ENCODE data around the gene WNK1.

Gene WNK1

GRCh38 chr12:754851-755562, 2.6 kb downstream of the WNK1 start:
- Histone ChIP-seq H3K4me1 (ENCODE audit: control insufficient read depth, insufficient read depth, low read length) (no peaks in the 10 kb centered on the region; the same call in 1 of the 2 replicates), H3K9me3 (ENCODE audit: control insufficient read depth, insufficient read depth, low read depth, low read length) (no peaks in the 10 kb centered on the region), H3K4me3 (ENCODE audit: low read depth, low read length) (peak overlapping the region; percentile 95), H3K27ac (ENCODE audit: extremely low read depth, low read depth, low read length) (peak overlapping the region; percentile 84; the same call in 1 of the 2 replicates), H3K36me3 (ENCODE audit: control insufficient read depth in 2 of 2, insufficient read depth in 1 of 2, low read length in 2 of 2) (peaks cover 0 to 10% of the 10 kb centered on the region in 2 experiments; a peak in 1 of 3 replicates)
- ChIA-PET POLR2A (interaction anchor here (1.1 kb wide), 1 partner anchor 59 kb away, joined by 5 read pairs; no protein-coding TSS in a partner anchor), CTCF (interaction anchor here (1.0 to 6.4 kb wide), 7 partner anchors 16 to 185 kb away, joined by 3 to 65 read pairs (median 5); no protein-coding TSS in a partner anchor)
- 0 out of 2 replicates have a peak, but pooled peaks have one; percentile 14 for TF ChIP-seq ZNF629 (tag by site-specific recombination; IDR thresholded peaks at IDR 0.05)
- no peak for TF ChIP-seq ZXDB (tag by site-specific recombination; IDR thresholded peaks at IDR 0.05)
- 0 out of 2 replicates have a peak, but pooled peaks have one; percentile 36 for TF ChIP-seq ZNF660 (tag by site-specific recombination; IDR thresholded peaks at IDR 0.05)
- no peak for TF ChIP-seq PRDM2 (tag by site-specific recombination; IDR thresholded peaks at IDR 0.05; ENCODE audit: borderline replicate concordance)
- no peak for TF ChIP-seq HIC1 (tag by site-specific recombination; IDR thresholded peaks at IDR 0.05)
- peak; percentile 60 for TF ChIP-seq PRDM6 (tag by site-specific recombination; IDR thresholded peaks at IDR 0.05)
- TF ChIP-seq SCRT1 (tag by site-specific recombination; IDR thresholded peaks at IDR 0.05; ENCODE audit: borderline replicate concordance), result peak; percentile 97
- no peak; the same call in 1 of the 2 replicates for TF ChIP-seq ZNF561 (tag by site-specific recombination; IDR thresholded peaks at IDR 0.05; ENCODE audit: borderline replicate concordance)
- peak; percentile 80 for TF ChIP-seq ZFP3 (tag by site-specific recombination; IDR thresholded peaks at IDR 0.05; ENCODE audit: low read depth)
- peak; percentile 99 for TF ChIP-seq SCRT2 (tag by site-specific recombination; IDR thresholded peaks at IDR 0.05)
- TF ChIP-seq ZNF692 (tag by site-specific recombination; IDR thresholded peaks at IDR 0.05), result peak; percentile 10; the same call in 1 of the 2 replicates
- 0 out of 2 replicates have a peak, but pooled peaks have one; percentile 9 for TF ChIP-seq KLF16 (tag by site-specific recombination; IDR thresholded peaks at IDR 0.05)
- TF ChIP-seq OSR2 (tag by site-specific recombination; IDR thresholded peaks at IDR 0.05), result peak; percentile 86
- TF ChIP-seq ZNF184 (tag by site-specific recombination; IDR thresholded peaks at IDR 0.05), result peak; percentile 4; the same call in 1 of the 2 replicates
- TF ChIP-seq CTCF (tag by site-specific recombination; IDR thresholded peaks at IDR 0.05), result peak; percentile 19; the same call in 1 of the 2 replicates
- TF ChIP-seq ZSCAN18 (tag by site-specific recombination; IDR thresholded peaks at IDR 0.05), result no peak
- no peak for TF ChIP-seq ZNF311 (tag by site-specific recombination; IDR thresholded peaks at IDR 0.05; ENCODE audit: borderline replicate concordance)

All from HEK293 (cell line).